Right atrium auricular region (tissue), 2 donors: ENCODE results near the gene AKT2. TPM values are rescaled to one million over a fixed set of nuclear protein-coding genes. Genes with fewer than 3 reads are reported as not detected.

ENCODE experiments used
- DNase-seq: peaks from one replicate; pipeline ENCODE4 v3.0.0-alpha.2; 2019; ENCODE audit warnings: low spot score
- H3K27ac ChIP-seq, 2 donors: fragments of 200-600 bp; sonication (generic); 1 replicate in 1 of 2; 2 replicates in 1 of 2; pipeline ENCODE4 v1.5.1; 2016 to 2019
- H3K27me3 ChIP-seq, 2 donors: fragments of 200-600 bp; sonication (generic); one replicate each; pipeline versions ENCODE4 v1.5.1 to v1.6.0; 2017 to 2019
- H3K36me3 ChIP-seq: fragments of 200-600 bp; sonication (generic); one replicate; pipeline ENCODE4 v1.5.1; 2016
- H3K4me1 ChIP-seq, 2 donors: fragments of 200-600 bp; sonication (generic); one replicate each; pipeline versions ENCODE4 v1.5.1 to v1.6.0; 2017 to 2019
- H3K4me3 ChIP-seq, 2 donors: fragments of 200-600 bp; sonication (generic); 1 replicate in 1 of 2; 2 replicates in 1 of 2; pipeline ENCODE4 v1.5.1; 2017 to 2019; ENCODE audit warnings: mild to moderate bottlenecking in 1 of 2, moderate library complexity in 1 of 2
- H3K9me3 ChIP-seq, 2 donors: fragments of 200-600 bp; sonication (generic); one replicate each; pipeline ENCODE4 v1.5.1; 2019
- total RNA-seq, 2 donors: library from RNA; depleted of rRNA; stranded (reverse); fragments of >200 nt; gene quantifications; one replicate each; pipeline ENCODE4 v1.1.0, GENCODE V29; 2016
- TF ChIP-seq, protein P1 (sequence below), 2 donors: fragments of 200-600 bp; sonication (generic); IDR thresholded peaks; one replicate each; pipeline ENCODE4 v1.5.1; 2019; ENCODE audit warnings: antibody characterized with exemption in 2 of 2

Gene AKT2
- total RNA-seq, 2 donors from 2014 or later = 63.3 to 76.7 TPM

DNA sequence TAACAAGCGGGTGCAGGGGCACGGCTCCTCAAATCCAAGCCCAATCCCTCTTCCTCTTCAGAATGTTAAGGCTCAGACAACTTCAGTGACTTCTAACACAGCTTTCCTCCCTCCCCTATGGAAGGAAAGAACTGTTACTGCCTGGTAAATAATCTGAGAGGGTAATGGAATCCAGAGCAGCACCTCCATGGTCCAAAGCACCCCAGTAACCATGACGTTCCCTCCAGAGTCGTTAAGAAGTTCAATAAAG, 969 bp downstream of the AKT2 start:
- TF ChIP-seq, protein P1, sequence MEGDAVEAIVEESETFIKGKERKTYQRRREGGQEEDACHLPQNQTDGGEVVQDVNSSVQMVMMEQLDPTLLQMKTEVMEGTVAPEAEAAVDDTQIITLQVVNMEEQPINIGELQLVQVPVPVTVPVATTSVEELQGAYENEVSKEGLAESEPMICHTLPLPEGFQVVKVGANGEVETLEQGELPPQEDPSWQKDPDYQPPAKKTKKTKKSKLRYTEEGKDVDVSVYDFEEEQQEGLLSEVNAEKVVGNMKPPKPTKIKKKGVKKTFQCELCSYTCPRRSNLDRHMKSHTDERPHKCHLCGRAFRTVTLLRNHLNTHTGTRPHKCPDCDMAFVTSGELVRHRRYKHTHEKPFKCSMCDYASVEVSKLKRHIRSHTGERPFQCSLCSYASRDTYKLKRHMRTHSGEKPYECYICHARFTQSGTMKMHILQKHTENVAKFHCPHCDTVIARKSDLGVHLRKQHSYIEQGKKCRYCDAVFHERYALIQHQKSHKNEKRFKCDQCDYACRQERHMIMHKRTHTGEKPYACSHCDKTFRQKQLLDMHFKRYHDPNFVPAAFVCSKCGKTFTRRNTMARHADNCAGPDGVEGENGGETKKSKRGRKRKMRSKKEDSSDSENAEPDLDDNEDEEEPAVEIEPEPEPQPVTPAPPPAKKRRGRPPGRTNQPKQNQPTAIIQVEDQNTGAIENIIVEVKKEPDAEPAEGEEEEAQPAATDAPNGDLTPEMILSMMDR (IDR thresholded peaks at IDR 0.05) = no peak
- H3K9me3 ChIP-seq = no peaks in the 10 kb centered on the region
- H3K4me3 ChIP-seq = peak overlapping the region; percentile 94 to 97
- H3K27me3 ChIP-seq = no peaks in the 10 kb centered on the region
- DNase-seq = no peak
- H3K27ac ChIP-seq = peak overlapping the region; percentile 97 to 99
- no peaks in the 10 kb centered on the region for H3K36me3 ChIP-seq
- H3K4me1 ChIP-seq = peaks cover 0 to 58% of the 10 kb centered on the region in 2 donors

- Histone ChIP-seq H3K27ac (peak overlapping the region; percentile 97 to 99), H3K9me3 (no peaks in the 10 kb centered on the region), H3K4me1 (peaks cover 0 to 63% of the 10 kb centered on the region in 2 donors), H3K36me3 (no peaks in the 10 kb centered on the region), H3K4me3 (peak overlapping the region; percentile 94 to 97), H3K27me3 (no peaks in the 10 kb centered on the region)
- TF ChIP-seq, protein P1 (IDR thresholded peaks at IDR 0.05) = no peak
- no peak for DNase-seq
Measured at GRCh38 chr19:40283414-40284250, 1.5 kb downstream of the AKT2 start.

DNA sequence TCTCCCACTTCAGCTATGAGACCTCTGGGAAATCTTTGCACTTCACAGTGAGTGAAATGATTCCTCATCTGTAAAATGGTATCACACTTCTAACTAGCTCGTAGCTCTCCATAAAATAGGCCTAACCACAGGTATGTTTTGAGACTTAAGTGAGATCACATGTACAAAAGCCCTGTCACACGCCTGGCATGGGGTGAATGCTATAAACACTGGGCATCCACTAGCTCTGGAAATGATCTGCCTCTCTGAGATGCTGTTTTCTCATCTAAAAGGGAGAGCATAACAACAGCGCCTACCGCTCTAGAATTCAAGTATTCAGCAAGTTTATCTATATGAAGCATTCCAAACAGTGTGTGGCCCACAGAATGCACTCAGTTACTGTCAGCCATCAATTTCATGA, 2.2 kb downstream of the AKT2 start:
- H3K27ac ChIP-seq = peak overlapping the region; percentile 97 to 99
- H3K4me1 ChIP-seq = peaks cover 0 to 71% of the 10 kb centered on the region in 2 donors
- H3K27me3 ChIP-seq = no peaks in the 10 kb centered on the region
- no peak overlapping the region for H3K4me3 ChIP-seq
- no peak for DNase-seq
- TF ChIP-seq, protein P1 (IDR thresholded peaks at IDR 0.05) = no peak
- H3K9me3 ChIP-seq = no peaks in the 10 kb centered on the region
- H3K36me3 ChIP-seq = no peaks in the 10 kb centered on the region

GRCh38 chr19:40282209-40282580, 3.0 kb downstream of the AKT2 start:
- TF ChIP-seq, protein P1 (IDR thresholded peaks at IDR 0.05) = no peak
- no peaks in the 10 kb centered on the region for H3K27me3 ChIP-seq
- H3K36me3 ChIP-seq = no peaks in the 10 kb centered on the region
- no peak for DNase-seq
- peak overlapping the region; percentile 97 to 99 for H3K27ac ChIP-seq
- H3K9me3 ChIP-seq = no peaks in the 10 kb centered on the region
- peaks cover 0 to 78% of the 10 kb centered on the region in 2 donors for H3K4me1 ChIP-seq
- no peak overlapping the region for H3K4me3 ChIP-seq

DNA sequence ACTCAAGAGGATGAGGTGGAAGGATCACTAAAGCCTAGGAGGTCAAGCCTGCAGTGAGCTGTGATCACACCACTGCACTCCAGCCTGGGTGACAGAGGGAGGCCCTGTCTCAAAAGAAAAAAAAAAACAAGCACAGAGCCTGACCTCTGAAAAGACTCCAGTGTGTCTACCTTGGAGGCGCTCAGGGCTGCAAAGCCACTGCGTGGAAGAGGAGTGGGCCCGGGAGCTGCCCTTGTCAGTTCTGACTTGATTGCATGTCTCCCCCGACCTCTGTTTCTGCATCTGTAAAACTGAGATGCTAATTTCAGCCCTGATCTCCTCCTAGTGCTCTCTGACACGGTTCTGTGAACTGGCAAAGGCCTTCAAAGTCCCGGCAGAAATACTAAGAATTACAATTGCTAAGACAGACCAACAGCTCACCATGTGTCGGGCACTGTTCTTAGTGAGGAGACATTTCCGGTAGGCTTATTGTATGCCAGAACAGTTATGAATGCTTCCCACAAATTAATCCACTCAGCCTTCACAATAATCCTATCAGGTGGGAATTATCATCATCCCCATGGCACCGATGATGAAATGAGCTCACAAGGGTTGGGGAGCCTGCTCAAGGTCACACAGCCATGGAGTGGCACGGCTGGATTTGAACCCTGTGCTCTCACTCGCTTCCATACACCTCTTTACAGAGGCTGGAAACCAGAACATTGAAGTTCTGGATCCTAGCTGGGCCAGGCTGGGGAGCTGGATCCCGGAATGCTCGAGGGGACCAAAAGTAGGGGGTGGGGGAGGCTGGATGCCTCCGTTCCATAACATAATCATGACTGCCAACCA, 3.5 kb downstream of the AKT2 start:
- no peaks in the 10 kb centered on the region for H3K36me3 ChIP-seq
- no peaks in the 10 kb centered on the region for H3K27me3 ChIP-seq
- H3K27ac ChIP-seq = peak overlapping the region; percentile 97 to 99
- TF ChIP-seq, protein P1 (IDR thresholded peaks at IDR 0.05) = no peak
- DNase-seq = no peak
- H3K9me3 ChIP-seq = no peaks in the 10 kb centered on the region
- H3K4me3 ChIP-seq = no peak overlapping the region
- H3K4me1 ChIP-seq = peaks cover 0 to 82% of the 10 kb centered on the region in 2 donors
